Ramos (cell line): Measurements from ENCODE around the gene KLHL5.

ENCODE experiments used
- in situ Hi-C: fragments of 300-500 bp; cut with MboI; formaldehyde crosslinking; loops from one replicate; pipeline ENCODE4 v1.14.3; 2022; ENCODE audit warnings: low sequenced_read_pairs; ENCODE audit not compliant: unreplicated experiment

Gene KLHL5

GRCh38 chr4:39157520-39157919, 95.5 kb downstream of the KLHL5 start:
- in situ Hi-C loops, result loop anchor here (25.0 kb wide), 1 partner anchor 1170 kb away; no protein-coding TSS in a partner anchor

DNA sequence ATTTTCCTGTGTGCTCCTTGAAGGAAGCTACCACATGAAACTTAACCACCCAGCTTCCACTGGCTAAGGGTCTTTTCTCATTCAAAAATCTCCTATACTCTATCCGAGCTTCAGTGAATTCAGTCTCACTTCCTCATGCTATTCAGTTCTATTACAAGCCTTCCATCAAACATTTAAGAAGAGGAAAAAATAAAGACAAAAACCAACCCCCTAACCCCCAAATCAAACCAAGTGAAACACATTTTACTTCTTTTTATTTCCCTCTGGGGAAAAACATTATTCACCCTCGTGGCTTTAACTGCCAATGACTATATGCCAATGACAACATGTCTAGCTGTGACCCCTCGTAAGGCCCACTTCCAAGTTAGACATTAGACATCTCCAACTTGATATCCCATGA, 104.1 kb downstream of the KLHL5 start:
- in situ Hi-C loops, result loop anchor here (25.0 kb wide), 1 partner anchor 1179 kb away; no protein-coding TSS in a partner anchor

DNA sequence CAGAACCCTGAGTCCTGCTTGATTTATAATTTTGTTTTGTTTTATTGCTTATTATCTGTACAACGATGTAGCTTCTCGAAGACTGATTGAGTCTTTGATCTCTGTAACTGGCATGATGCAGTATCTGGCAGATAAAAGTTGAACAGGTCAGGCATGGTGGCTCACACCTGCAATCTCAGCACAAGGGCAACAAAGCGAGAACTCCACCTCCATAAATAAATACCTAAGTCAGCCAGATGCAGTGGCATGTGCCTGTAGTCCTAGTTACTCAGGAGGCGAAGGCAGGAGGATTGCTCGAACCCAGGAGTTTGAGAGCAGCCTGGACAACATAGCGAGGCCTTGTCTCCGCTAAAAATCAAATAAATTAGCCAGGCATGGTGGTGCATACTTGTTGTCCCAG, 104.6 kb downstream of the KLHL5 start:
- in situ Hi-C loops, result loop anchor here (25.0 kb wide), 1 partner anchor 1179 kb away; no protein-coding TSS in a partner anchor

GRCh38 chr4:39169426-39169825, 107.4 kb downstream of the KLHL5 start:
- in situ Hi-C loops, result loop anchor here (25.0 kb wide), 1 partner anchor 1182 kb away; no protein-coding TSS in a partner anchor

GRCh38 chr4:39170301-39170700, 108.3 kb downstream of the KLHL5 start:
- in situ Hi-C loops, result loop anchor here (10.0 to 25.0 kb wide), 2 partner anchors 136 to 1183 kb away; partner anchors contain the start of gene TMEM156
